ENCODE measurements around the gene YJEFN3.

DNA sequence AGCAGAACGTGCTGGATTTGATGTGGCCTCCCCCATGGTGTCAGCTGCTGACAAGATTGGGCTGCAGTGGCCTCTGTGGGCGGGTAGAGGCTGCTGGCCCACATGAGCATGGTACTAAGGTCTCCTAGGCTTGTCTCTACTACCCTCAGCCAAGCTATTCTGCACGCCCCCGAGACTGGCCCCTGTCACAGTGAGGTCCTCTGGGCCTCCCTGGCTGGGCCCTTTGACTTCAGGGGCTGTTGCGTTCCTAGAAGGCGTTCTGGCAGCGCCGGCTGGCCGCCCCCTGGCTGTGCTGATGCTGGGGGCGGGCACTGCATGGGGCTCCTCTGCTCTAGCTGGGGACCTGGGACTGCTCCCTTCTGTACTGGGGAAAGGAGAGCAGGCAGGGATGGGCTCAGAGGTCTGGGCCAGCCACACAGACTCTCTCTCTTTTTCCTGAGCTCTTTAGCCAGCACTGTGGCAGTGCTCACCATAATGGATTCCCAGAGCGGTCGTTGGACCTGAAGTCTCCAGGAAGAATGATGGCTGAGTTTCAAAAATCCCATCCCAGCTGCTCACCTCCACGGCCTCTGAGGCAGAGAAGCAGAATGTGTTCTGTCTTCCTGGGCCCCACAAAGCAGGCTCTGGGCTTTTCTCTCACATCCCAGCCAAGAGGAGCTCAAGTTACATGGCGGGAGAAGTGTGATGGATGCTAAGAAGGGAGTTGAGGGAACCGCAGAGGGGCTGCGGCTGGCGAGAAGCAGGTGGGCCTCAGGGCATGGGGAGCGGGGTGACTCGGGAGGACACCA lies 45.7 kb upstream of the YJEFN3 start:
- TF ChIP-seq, protein P1, sequence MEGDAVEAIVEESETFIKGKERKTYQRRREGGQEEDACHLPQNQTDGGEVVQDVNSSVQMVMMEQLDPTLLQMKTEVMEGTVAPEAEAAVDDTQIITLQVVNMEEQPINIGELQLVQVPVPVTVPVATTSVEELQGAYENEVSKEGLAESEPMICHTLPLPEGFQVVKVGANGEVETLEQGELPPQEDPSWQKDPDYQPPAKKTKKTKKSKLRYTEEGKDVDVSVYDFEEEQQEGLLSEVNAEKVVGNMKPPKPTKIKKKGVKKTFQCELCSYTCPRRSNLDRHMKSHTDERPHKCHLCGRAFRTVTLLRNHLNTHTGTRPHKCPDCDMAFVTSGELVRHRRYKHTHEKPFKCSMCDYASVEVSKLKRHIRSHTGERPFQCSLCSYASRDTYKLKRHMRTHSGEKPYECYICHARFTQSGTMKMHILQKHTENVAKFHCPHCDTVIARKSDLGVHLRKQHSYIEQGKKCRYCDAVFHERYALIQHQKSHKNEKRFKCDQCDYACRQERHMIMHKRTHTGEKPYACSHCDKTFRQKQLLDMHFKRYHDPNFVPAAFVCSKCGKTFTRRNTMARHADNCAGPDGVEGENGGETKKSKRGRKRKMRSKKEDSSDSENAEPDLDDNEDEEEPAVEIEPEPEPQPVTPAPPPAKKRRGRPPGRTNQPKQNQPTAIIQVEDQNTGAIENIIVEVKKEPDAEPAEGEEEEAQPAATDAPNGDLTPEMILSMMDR (optimal IDR thresholded peaks at IDR 0.05 in 1 of 3, IDR thresholded peaks at IDR 0.05 in 1 of 3, conservative IDR thresholded peaks at IDR 0.05 in 1 of 3; ENCODE audit: extremely low read depth in 1 of 3, insufficient read depth in 2 of 3, low read length in 3 of 3), result no peak
- TF ChIP-seq EZH2 (IDR thresholded peaks at IDR 0.05; ENCODE audit: low read length), result no peak
